HG03060 (cell line): ENCODE results near the gene VAV2.

Experiments used
- ATAC-seq: cut with Tn5 transposase; IDR thresholded peaks from one replicate; pipeline ENCODE4 v1.9.1; 2021; ENCODE audit warnings: low read depth, moderate number of reproducible peaks; ENCODE audit not compliant: unreplicated experiment

Gene VAV2

DNA sequence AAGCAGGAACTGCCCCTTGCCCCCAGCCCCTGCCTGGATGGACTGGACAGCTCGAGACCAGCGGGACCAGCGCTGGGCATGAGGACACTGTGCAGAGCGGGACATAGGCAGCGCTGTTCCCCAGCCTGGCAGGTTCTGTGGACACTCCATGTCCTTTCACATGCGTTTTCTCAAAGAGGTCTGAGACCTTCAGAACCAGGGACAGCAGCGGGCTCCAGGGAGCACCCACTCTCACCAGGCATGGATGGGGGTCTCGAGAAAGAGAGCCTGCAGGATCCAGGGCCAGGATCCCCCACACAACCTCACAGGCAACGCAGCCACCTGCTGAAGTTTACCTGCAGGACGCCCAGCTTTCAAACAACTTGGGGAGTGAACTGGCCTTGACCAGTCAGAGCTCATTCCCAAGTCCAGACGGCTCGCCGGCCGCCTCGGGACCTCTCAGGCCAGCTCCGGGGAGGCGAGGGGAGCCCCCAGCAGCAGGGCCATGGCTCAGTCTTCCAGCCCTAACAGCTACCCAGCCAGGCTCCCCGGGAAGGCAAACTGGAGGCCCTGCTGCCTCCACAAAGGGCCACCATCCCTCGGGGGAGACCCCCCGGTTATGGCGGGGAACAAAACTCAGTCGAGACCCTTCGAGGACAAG, 181.4 kb downstream of the VAV2 start:
- no peak for ATAC-seq

- ATAC-seq: no peak
Observed at GRCh38 chr9:133809335-133809734, 182.8 kb downstream of the VAV2 start.

DNA sequence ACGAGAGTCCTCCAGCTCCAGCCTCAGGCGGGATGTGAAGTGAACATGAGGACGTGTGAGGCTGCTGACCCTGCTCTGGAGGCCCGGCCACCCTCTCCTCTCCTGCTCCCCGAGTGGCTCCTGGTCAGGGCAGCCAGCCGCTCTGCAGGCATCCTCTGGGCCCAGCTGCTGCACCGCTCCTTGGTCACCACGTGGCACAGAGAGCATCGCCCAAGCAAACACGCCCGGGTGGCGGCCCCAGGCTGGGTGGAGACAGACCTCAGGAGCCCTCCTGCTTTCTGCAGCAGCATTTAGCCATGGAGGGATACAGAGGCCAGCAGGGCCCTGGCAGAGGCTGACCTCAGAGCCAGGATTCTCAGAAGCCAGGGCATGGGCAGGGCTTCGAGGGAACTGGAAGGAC, 184.3 kb downstream of the VAV2 start:
- ATAC-seq: no peak

GRCh38 chr9:133807037-133807436, 185.1 kb downstream of the VAV2 start:
- ATAC-seq: no peak

GRCh38 chr9:133806623-133807010, 185.5 kb downstream of the VAV2 start:
- ATAC-seq: no peak

GRCh38 chr9:133805876-133806622, 186.1 kb downstream of the VAV2 start:
- no peak for ATAC-seq

DNA sequence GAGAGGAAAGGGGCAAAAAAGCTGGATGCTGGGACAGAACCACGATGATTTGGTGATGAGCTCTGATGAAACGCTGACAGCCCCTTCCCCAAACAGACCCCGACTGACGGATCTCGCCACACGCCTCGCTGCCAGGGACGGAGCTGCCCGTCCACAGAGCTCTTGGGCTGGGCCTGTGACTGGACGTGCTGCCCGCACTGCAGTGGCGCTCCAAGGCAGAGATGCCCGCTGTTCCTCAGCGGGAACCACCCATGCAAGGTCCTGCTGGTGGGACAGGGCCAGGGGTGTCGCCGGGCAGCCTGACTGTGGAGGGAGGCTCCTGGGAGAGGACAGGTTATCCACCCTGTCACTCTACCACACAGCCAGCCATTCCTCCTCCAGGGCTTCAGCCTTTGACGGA, 187.9 kb downstream of the VAV2 start:
- ATAC-seq: no peak

DNA sequence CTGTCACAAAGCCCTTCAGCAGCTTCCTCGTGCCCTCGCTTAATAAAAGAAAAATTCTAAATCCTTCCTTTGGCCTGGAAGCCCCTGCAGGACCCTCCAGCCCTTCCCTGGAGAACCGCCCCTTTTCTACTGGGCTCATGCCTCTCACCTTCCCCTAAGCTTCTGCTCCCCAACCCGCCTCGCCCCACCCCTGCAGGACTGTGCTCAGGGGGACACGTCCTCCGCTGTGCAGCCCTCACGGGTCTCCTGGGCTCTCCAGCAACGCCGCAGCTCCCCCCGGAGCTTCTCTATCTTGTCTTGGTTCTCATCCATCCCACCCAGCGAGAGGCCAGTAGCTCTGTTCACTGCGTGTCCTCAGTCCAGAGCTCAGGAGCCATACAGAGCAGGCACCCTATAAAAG, 188.4 kb downstream of the VAV2 start:
- ATAC-seq: no peak

GRCh38 chr9:133803028-133803585, 189.0 kb downstream of the VAV2 start:
- no peak for ATAC-seq

- no peak for ATAC-seq
Observed at GRCh38 chr9:133801739-133802138, 190.4 kb downstream of the VAV2 start.

GRCh38 chr9:133800266-133800665, 191.9 kb downstream of the VAV2 start:
- no peak for ATAC-seq

DNA sequence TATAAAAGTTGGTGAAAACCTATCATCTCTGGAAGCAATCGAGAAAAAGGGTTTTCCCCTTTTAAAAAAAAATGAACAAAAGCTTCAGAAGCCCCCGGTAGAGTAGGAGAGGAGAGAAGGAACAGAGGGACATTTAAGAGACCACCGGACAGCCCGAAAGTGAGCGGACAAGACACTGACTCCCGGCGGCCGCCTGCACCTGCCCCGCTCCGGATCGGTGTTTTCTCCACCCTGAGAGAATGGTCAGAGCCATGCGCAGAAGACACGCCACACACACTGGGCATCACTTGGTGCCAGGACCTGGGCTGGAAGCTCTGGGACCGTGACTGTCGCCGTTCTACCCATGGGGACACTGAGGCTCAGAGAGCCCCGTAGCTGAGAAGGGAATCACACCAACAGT, 192.4 kb downstream of the VAV2 start:
- ATAC-seq: no peak

- no peak for ATAC-seq
Observed at GRCh38 chr9:133799106-133799505, 193.0 kb downstream of the VAV2 start.

GRCh38 chr9:133798160-133798559, 194.0 kb downstream of the VAV2 start:
- ATAC-seq: no peak

DNA sequence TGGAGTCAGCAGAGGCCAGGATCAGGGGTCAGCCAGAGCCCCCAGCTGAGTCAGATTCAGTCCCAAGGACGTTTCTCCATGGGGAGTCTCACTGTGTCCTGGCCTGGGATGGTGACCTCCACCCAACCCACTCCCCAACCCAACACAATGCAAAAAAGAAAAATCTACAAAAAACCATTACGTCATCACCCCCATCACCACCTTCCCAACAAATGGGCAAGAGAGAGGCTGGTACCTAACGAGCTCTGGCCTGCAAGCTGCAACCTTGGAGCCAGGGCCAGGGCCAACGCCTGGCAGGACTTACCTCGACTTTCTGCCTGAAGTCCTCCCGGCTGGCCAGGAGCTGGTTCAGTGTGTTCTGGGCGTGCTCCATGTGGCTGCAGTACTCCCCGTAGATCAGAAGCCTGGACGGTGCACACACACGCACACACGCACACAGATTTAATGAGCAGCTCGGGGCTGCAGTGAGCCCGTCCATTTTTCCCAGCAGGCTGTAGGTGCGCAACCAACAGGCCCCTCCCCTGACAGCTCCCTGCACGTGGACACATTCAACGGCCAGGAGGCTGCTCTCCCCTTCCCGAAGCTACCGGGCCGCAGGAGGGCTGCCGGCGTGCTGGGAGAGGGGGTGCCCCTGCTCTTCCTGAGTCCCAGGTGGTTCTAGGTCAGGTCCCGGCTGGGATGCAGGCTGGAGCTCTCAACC, 194.6 kb downstream of the VAV2 start:
- ATAC-seq: no peak

DNA sequence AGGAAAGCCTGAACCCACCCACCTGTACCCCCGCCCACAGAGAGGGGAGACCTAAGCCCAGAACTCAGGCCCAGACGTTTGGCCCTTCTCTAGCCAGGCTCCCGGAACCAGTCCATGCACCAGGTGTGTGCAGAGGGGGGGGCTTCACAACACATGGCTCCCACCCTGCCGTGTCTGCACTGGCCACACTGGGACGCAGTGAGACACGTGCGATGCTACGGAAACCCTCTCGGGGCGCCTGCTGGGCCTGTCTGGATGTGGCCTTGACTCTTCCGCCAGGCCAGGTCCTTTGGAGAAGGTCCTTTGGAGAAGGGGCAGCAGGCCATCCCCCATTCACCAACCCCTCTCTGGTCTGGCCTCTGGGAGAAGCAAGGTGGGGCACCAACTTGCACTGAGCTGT, 195.6 kb downstream of the VAV2 start:
- ATAC-seq: no peak

- no peak for ATAC-seq
Observed at GRCh38 chr9:133795049-133795448, 197.1 kb downstream of the VAV2 start.

GRCh38 chr9:133794016-133794760, 197.9 kb downstream of the VAV2 start:
- ATAC-seq: no peak

DNA sequence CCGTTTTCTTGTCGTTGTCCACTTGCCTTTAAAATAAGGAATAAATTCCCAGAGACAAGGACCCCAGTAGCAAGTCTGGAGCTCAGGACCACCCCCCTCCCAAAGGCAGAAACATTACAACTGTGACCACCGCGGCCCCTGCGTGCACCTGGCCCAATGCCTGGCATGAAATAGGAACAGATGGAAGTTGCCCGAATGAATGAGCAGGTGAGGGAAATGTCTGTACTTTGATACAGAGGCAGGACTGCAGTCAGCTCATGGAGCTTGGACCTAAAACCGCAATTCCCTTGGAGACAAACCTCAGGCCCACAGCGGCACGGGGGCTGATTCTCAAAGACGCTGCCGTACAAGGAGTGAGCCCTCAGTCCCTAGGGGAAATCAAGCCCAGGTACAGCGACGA, 198.7 kb downstream of the VAV2 start:
- no peak for ATAC-seq

- no peak for ATAC-seq
Observed at GRCh38 chr9:133792721-133793470, 199.2 kb downstream of the VAV2 start.
